T1000 (cell line): ENCODE measurements around the gene ISL1.
A peak's percentile ranks its signal among the peaks of the same experiment; 100 is the strongest.

ENCODE experiments used
- DNase-seq: peaks from one replicate; lab custom pipeline; 2025; ENCODE audit warnings: mixed read lengths; lab: John Stamatoyannopoulos, UW

The ISL1 gene

GRCh38 chr5:51383131-51384121, at the start of gene ISL1:
Gene ISL1, plus strand, starts transcription at chr5:51383448. Its CDS starts 224 bp downstream, at chr5:51383672.
- peak; percentile 83 for DNase-seq

- no peak for DNase-seq
These were observed 46.4 kb upstream of the ISL1 start for GRCh38 chr5:51336878-51337277.

- DNase-seq: no peak
These were observed 38.1 kb upstream of the ISL1 start for GRCh38 chr5:51345106-51345505.

DNA sequence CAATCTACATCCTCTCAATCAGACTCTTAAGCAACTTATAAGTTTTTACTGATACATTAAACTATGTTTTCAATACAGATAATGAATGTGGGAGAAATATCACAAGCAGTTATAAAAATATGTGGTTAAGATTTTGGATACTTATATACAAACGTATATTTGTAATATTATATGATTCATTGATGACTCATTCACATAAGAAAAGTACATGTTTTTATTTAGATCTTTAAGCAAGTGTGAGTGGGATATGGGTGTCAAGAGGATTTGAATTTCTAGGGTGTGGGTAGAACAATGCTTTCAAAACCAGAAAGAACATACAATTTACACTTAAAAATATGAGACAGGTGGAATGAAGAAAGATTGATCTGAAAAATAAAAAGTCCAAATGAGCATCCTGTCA, 36.1 kb upstream of the ISL1 start:
- no peak for DNase-seq

GRCh38 chr5:51347704-51348103, 35.5 kb upstream of the ISL1 start:
- no peak for DNase-seq

- DNase-seq: no peak
These were observed 12.2 kb upstream of the ISL1 start for GRCh38 chr5:51371052-51371451.

GRCh38 chr5:51373880-51374523, 9.2 kb upstream of the ISL1 start:
- no peak for DNase-seq

GRCh38 chr5:51375084-51375483, 8.2 kb upstream of the ISL1 start:
- DNase-seq: no peak

DNA sequence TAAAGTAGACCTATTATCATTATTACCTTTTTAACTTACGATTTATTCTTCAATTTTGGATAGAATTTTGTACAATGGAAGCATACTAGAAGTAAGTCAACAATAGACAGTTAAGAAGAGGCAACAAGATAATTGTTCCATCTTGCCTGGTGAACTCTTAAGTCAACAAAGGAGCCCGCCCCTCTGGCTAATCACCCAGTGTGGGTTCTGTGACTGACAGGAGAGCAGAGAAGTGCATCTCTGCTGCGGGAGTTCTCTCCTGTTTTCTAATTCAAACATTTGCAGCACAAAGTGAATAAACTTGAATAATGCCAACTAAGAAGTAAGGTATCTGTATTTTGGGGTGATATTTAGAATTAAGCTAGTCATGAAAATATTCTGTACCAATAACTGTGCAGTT, 6.7 kb upstream of the ISL1 start:
- DNase-seq: no peak

DNA sequence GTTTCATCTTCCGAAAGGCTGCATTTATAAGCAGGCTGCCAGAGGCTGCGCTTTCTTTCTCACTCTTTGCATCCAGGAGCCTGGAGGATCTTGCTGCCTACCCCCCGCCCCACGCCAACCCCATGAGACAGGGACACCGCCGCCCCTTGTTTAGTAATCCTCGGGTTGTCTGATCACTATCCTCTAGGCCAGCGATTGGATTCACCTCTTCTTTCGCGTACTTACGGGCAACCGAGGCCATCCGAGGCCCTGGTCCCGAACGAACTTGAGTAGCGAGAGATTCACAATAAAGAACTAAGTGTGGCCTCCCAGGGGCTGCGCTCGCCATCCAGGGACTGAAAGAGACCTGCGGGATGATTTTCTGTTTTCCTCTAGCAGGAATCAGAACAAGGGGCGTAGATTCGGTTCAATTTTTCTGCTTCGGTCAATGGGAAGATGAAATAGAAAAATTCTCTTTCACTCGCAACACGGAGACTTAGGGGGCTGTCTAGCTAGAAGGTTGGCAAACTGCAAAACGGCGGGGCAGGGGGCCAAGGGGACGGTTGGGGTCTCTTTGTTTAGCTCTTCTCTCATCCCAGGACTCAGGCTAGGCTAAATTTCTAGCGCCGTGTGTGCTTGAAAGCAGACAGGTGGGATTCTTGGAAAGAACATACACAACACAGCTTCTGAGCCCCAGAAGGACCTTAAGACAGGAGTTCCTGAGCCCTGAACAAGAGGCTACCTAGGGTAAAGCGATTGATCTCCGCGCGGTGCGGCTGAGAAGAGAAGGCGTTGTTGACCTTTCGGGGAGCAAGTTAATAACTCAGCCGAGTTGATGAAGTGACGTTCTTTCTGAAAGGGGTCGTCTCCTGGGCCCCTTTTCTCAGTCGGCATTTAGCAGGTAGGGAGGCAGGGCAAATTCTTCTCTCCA, 5.8 kb upstream of the ISL1 start:
- DNase-seq: no peak

- DNase-seq: no peak
These were observed 5.2 kb upstream of the ISL1 start for GRCh38 chr5:51378061-51378409.

GRCh38 chr5:51378448-51379330, 4.6 kb upstream of the ISL1 start:
- DNase-seq: no peak

GRCh38 chr5:51379331-51379700, 3.9 kb upstream of the ISL1 start:
- DNase-seq: no peak

DNA sequence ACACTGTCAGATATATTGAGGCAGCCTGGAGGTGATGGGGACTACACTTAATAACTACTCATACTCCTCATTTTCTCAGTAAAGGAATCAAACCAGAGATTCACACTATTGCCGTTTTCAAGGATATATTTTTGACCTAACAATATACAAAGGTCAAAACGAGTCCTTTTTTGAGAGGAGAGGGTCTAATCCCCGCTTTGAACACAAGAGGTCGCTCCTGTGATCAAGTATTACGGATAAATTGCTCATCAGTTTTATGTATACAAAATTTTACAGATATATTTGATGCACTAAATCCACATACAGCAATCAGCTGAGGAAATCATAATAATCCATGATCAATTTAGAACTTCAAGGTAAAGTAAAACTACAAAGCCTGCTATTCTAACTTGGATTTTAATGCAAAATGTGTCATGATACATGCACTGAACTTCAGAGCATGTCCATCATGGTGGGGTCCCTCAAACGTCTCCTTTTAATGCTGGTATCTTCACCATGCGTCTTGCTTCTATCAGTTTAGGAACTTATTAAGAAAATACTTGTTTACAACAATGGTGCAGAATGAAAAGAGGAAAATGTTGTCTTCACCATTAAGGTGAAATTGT, 2.5 kb upstream of the ISL1 start:
- DNase-seq: no peak

DNA sequence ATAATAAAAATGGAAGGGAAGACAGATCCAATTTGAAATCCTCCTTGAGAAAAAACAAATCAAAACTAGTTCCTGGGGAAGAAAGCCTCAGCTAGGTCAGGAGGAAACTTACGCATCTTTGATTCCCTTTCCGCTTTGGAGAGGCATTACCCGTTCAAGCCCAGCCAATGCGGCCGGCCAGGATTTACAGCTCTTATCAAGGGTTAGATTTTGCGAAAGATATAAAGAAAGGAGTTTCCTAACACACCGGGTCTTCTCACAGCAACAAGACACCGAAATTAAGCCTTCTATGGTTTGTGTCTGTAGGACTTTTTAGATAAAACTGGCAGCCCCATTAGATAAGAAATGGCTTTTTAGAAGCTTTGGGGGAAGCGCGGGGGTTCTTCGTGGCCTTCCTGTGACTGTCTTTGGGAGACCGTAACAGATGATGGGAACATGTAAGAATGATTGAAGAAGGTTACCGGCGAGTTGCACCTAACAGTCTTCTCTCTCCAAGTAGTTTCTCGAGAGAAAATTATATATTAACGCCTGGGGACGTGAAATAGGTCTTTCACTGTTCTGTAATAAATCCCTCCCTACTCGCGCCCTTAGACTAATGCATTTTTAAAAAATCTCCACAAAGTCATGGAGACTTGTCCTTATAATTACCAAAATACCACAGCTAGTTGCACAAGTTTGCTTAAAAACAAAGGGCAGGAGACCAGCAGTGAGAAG, 1.3 kb upstream of the ISL1 start:
- no peak for DNase-seq

- DNase-seq: no peak
These were observed 622 bp upstream of the ISL1 start for GRCh38 chr5:51382521-51383130.

- DNase-seq: no peak
These were observed 1.1 kb downstream of the ISL1 start for GRCh38 chr5:51384281-51384840.

DNA sequence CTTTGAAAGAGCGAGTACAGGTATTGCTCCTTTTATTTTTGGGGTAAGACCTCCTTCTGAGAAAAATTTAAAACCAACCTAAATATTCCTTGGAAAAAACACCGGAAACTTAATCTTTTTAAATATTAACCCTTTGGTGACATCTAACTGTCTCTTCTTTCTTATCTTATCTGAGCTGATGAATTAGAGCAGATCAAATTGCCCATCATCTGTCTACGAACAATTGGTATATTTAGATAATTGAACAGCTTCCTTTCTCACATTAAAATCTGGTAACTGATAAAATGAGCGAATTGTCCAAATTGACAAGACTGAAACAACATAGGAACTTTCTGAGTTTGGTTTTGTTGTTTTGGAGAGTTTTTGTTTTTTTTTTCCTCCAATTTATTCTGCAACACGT, 2.0 kb downstream of the ISL1 start:
- DNase-seq: no peak
